Measurements from ENCODE around the gene ZNF260.

ZNF260 gene

GRCh38 chr19:36528194-36528920, at the start of gene ZNF260:
Gene ZNF260 (minus strand): TSS chr19:36528271. CDS start chr19:36515238, 13,033 bp downstream.
- H3K27ac Mint-ChIP-seq = peak within 1 kb of the TSS; percentile 95
- peaks cover 4% of the 10 kb centered on the region for H3K9me3 Mint-ChIP-seq
- H3K36me3 Mint-ChIP-seq = peaks cover 19% of the 10 kb centered on the region
- DNase-seq (ENCODE audit: low spot score in 2 of 2) (peak; percentile 88 to 95), ATAC-seq (ENCODE audit: low read depth) (peak; percentile 83)
- H3K4me3 Mint-ChIP-seq = peak within 1 kb of the TSS; percentile 93
- peaks cover 16% of the 10 kb centered on the region for H3K4me1 Mint-ChIP-seq
- H3K27me3 Mint-ChIP-seq = no peaks in the 10 kb centered on the region

- no peak overlapping the region for H3K27ac Mint-ChIP-seq
- peaks cover 16% of the 10 kb centered on the region for H3K4me1 Mint-ChIP-seq
- peaks cover 2% of the 10 kb centered on the region for H3K9me3 Mint-ChIP-seq
- DNase-seq (ENCODE audit: low spot score in 2 of 2) (no peak), ATAC-seq (ENCODE audit: low read depth) (no peak)
- H3K36me3 Mint-ChIP-seq = peaks cover 46% of the 10 kb centered on the region
- no peaks in the 10 kb centered on the region for H3K27me3 Mint-ChIP-seq
- no peak overlapping the region for H3K4me3 Mint-ChIP-seq
Observed at GRCh38 chr19:36577271-36577996, 49.4 kb upstream of the ZNF260 start.

DNA sequence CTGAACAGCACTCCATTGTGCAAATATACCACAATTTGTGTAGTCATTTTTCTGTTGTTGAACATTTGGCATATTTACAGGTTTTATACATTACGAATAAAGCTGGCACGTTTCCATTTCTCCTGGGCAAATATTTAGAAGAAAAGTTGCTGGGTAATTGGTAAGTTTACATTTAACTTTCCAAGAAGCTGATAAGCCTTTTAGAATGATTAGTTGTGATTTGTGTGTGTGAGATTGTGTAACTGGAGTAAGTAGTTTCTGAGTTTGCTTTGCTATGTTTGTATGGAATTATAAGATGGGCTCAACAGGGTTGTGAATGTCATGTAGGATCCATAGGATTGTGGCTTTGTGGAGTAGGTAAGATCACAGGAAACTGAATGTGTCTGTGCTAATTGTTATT, 46.7 kb upstream of the ZNF260 start:
- Mint-ChIP-seq H3K27me3 (no peaks in the 10 kb centered on the region), H3K36me3 (peaks cover 33% of the 10 kb centered on the region), H3K27ac (no peak overlapping the region), H3K4me1 (peaks cover 24% of the 10 kb centered on the region), H3K9me3 (no peaks in the 10 kb centered on the region), H3K4me3 (peak overlapping the region; percentile 92)
- DNase-seq (ENCODE audit: low spot score in 2 of 2) (no peak), ATAC-seq (ENCODE audit: low read depth) (no peak)

- DNase-seq (ENCODE audit: low spot score in 2 of 2) (no peak), ATAC-seq (ENCODE audit: low read depth) (no peak)
- Mint-ChIP-seq H3K9me3 (no peaks in the 10 kb centered on the region), H3K27me3 (no peaks in the 10 kb centered on the region), H3K4me3 (peak overlapping the region; percentile 92), H3K27ac (peak overlapping the region; percentile 98), H3K4me1 (peaks cover 24% of the 10 kb centered on the region), H3K36me3 (peaks cover 34% of the 10 kb centered on the region)
Observed at GRCh38 chr19:36573895-36574720, 46.0 kb upstream of the ZNF260 start.

DNA sequence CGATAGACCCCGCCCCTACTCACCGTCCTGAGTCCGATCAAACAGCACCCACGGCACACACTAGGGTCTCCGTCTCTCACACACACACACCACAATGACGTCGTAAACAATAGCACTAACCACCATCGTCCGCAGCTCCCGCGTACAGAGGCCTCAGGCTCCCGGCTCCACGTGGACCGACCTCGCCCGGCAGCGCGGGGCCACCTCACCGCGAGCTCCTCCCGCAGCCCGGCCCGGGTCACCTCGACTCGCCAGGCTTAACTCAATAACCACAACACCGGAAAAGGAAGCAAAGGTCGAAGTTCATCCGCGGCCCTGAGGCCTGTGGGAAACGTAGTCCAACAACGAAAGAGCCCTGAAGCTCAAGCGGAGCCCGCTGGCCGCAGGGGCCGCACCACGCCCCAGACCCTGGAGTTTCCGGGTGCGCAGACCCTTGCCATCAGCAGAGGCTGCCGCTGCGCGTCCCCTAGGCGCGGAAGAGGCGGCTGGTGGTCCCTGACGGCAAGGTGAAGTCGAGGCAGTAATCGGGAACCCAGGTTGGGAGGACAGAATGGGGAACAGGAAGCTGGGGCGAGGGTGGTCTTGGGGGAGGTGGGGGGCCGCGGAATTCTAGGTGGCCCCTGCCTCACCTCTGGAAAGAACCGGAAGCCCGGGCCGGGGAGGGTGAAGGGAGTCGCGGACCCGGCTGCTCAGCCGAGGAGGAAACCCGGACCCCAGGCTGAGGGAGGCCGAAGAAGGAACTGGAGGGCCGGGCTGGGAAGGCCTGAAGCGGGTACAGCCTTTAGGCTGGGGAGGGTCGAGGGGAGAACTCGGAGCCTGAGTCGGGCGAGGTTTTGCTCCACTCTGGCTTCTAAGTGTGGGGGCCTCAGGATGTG, 45.2 kb upstream of the ZNF260 start, which contains the start of gene ZNF529:
ZNF529 (minus strand) TSS at position 273 of the 875 bp plus-strand sequence. CDS start 946 bp downstream, outside the sequence.
- ATAC-seq (ENCODE audit: low read depth) = peak; percentile 88
- H3K9me3 Mint-ChIP-seq = no peaks in the 10 kb centered on the region
- H3K27me3 Mint-ChIP-seq = no peaks in the 10 kb centered on the region
- H3K27ac Mint-ChIP-seq = peak within 1 kb of the TSS; percentile 98
- peak within 1 kb of the TSS; percentile 92 for H3K4me3 Mint-ChIP-seq
- H3K36me3 Mint-ChIP-seq = peaks cover 40% of the 10 kb centered on the region
- peak; percentile 82 to 87 for DNase-seq (ENCODE audit: low spot score in 2 of 2)
- H3K4me1 Mint-ChIP-seq = peaks cover 24% of the 10 kb centered on the region

DNA sequence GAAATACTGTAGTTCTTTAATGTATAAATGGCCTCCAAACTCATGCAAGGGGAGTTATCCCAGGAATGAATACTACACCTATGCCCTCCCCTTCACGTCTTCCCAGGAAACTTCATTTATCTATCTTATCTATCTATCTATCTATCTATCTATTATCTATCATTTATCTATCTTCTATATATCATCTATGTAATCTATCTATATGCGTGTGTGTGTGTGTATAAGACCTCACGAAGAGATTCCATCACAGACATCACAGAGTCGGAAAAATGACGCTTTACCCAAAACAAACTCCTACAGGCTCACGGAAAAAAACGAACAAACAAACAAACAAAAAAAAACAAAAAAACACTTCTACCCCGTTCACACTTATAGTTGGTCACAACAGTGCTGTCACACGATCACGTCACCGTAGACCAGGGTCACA, 44.5 kb upstream of the ZNF260 start:
- no peak for ATAC-seq (ENCODE audit: low read depth)
- Mint-ChIP-seq H3K27ac (peak overlapping the region; percentile 98), H3K36me3 (peaks cover 43% of the 10 kb centered on the region), H3K4me3 (peak overlapping the region; percentile 92), H3K9me3 (peaks cover 2% of the 10 kb centered on the region), H3K27me3 (no peaks in the 10 kb centered on the region), H3K4me1 (peaks cover 24% of the 10 kb centered on the region)
- DNase-seq (ENCODE audit: low spot score in 2 of 2) = no peak

- H3K4me3 Mint-ChIP-seq = no peak overlapping the region
- no peaks in the 10 kb centered on the region for H3K4me1 Mint-ChIP-seq
- H3K27me3 Mint-ChIP-seq = no peaks in the 10 kb centered on the region
- DNase-seq (ENCODE audit: low spot score in 2 of 2) (no peak), ATAC-seq (ENCODE audit: low read depth) (no peak)
- H3K36me3 Mint-ChIP-seq = peaks cover 79% of the 10 kb centered on the region
- peaks cover 10% of the 10 kb centered on the region for H3K9me3 Mint-ChIP-seq
- H3K27ac Mint-ChIP-seq = no peak overlapping the region
Observed at GRCh38 chr19:36564391-36564790, 36.3 kb upstream of the ZNF260 start.

DNA sequence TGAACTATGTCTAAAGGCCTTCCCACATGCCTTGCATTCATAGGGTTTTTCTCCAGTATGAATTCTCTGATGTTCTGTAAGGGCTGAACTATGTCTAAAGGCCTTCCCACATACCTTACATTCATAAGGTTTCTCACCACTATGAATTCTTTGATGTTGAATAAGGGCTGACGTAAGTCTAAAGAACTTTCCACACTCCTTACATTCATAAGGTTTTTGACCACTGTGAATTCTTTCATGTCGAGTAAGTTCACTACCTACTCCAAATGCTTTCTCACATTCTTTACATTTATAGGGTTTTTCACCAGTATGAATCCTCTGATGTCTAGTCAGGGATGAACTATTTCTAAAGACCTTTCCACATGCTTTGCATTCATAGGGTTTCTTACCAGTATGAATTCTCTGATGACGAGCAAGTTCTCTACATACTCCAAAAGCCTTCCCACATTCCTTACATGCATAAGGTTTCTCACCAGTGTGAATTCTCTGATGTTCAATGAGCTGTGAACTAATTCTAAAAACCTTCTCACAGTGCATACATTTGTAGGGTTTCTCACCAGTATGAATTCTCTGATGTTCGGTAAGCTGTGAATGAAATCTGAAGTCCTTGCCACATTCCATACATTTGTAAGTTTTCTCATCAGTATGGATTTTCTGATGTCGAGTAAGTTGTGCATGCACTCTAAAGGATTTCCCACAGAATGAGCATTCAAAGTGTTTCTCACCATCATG, 19.1 kb upstream of the ZNF260 start:
- no peak overlapping the region for H3K4me3 Mint-ChIP-seq
- no peak for ATAC-seq (ENCODE audit: low read depth)
- H3K9me3 Mint-ChIP-seq = peaks cover 30% of the 10 kb centered on the region
- peaks cover 67% of the 10 kb centered on the region for H3K36me3 Mint-ChIP-seq
- no peak for DNase-seq (ENCODE audit: low spot score in 2 of 2)
- no peaks in the 10 kb centered on the region for H3K27me3 Mint-ChIP-seq
- H3K27ac Mint-ChIP-seq = no peak overlapping the region
- no peaks in the 10 kb centered on the region for H3K4me1 Mint-ChIP-seq

DNA sequence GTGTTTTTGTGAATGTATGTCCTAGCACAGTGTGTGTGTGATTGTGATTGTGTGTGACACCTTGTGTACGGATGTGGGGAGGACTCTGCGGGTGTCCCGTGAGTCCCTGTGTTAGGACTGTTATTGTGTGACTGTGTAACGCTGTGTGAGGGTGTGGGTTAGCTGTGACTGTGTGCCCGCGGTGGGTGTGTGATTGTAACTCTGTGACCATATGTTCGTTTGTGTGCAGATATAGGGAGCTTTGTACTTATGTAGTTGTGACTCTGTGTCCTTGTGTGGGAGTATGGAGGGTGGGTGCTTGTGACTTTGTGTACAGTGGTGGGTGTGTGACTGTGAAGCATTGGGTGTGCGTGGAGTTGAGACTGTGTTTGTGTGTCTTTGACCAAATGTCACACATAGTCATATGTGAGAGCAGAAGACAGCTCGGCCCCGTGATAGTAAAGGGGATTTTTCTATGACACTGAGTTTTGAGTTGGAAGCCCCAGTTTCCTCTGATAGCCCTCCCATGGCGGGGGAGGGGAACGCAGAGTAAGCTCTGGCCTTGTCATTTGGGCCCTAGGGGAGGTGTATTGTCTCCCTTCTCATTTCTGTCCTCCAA, 949 bp upstream of the ZNF260 start:
- Mint-ChIP-seq H3K36me3 (peaks cover 17% of the 10 kb centered on the region), H3K4me3 (peak overlapping the region; percentile 93), H3K27ac (peak overlapping the region; percentile 95), H3K27me3 (no peaks in the 10 kb centered on the region), H3K9me3 (peaks cover 2% of the 10 kb centered on the region), H3K4me1 (peaks cover 16% of the 10 kb centered on the region)
- peak; percentile 12 for ATAC-seq (ENCODE audit: low read depth)
- peak; percentile 19 to 22 for DNase-seq (ENCODE audit: low spot score in 2 of 2)

- Mint-ChIP-seq H3K36me3 (peaks cover 21% of the 10 kb centered on the region), H3K27me3 (no peaks in the 10 kb centered on the region), H3K9me3 (peaks cover 6% of the 10 kb centered on the region), H3K27ac (peak overlapping the region; percentile 95), H3K4me3 (peak overlapping the region; percentile 93), H3K4me1 (peaks cover 16% of the 10 kb centered on the region)
- no peak for ATAC-seq (ENCODE audit: low read depth)
- DNase-seq (ENCODE audit: low spot score in 2 of 2) = no peak
Observed at GRCh38 chr19:36527873-36528193, 238 bp downstream of the ZNF260 start.

GRCh38 chr19:36527341-36527740, 730 bp downstream of the ZNF260 start:
- peaks cover 6% of the 10 kb centered on the region for H3K9me3 Mint-ChIP-seq
- ATAC-seq (ENCODE audit: low read depth) (no peak), DNase-seq (ENCODE audit: low spot score in 2 of 2) (no peak)
- H3K27ac Mint-ChIP-seq = peak overlapping the region; percentile 95
- peaks cover 16% of the 10 kb centered on the region for H3K4me1 Mint-ChIP-seq
- H3K36me3 Mint-ChIP-seq = peaks cover 25% of the 10 kb centered on the region
- no peaks in the 10 kb centered on the region for H3K27me3 Mint-ChIP-seq
- peak overlapping the region; percentile 93 for H3K4me3 Mint-ChIP-seq

DNA sequence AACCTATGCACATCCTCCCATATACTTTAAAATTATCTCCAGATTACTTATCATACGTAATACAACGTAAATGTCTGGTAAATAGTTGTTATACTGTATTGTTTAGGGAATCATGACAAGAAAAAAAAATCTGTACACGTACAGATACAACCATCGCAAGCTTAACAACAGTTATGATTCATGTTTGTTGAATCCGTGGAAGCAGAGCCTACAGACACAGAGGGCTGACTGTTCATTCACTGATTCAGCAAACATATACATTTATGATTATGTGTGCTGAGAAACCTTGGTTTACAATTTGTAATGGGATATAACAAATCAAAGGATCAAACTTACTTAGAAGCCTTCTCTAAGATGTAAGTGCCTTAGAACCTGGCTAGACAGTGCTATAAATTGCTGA, 1.5 kb downstream of the ZNF260 start:
- peak overlapping the region; percentile 54 for H3K4me3 Mint-ChIP-seq
- H3K36me3 Mint-ChIP-seq = peaks cover 22% of the 10 kb centered on the region
- ATAC-seq (ENCODE audit: low read depth) = no peak
- DNase-seq (ENCODE audit: low spot score in 2 of 2) = no peak
- peaks cover 16% of the 10 kb centered on the region for H3K4me1 Mint-ChIP-seq
- H3K9me3 Mint-ChIP-seq = peaks cover 6% of the 10 kb centered on the region
- no peaks in the 10 kb centered on the region for H3K27me3 Mint-ChIP-seq
- H3K27ac Mint-ChIP-seq = no peak overlapping the region

Measured in memory B cell (primary cell).